BE2C (cell line): ENCODE results near the gene STUB1.

Experiments used
- DNase-seq: peaks from one replicate; pipeline ENCODE4 v3.0.0-alpha.2; 2020
- H3K27me3 ChIP-seq: fragments of 250-450 bp; sonication (Bioruptor Pico); 2 replicates; pipeline ENCODE4 v1.5.1; 2020; ENCODE audit warnings: mild to moderate bottlenecking
- H3K36me3 ChIP-seq: fragments of 250-450 bp; sonication (Bioruptor Pico); 2 replicates; pipeline ENCODE4 v1.5.1; 2020; ENCODE audit warnings: mild to moderate bottlenecking
- H3K4me1 ChIP-seq: fragments of 250-450 bp; sonication (Bioruptor Pico); 2 replicates; pipeline ENCODE4 v1.5.1; 2020
- H3K4me3 ChIP-seq: 2 replicates; pipeline ENCODE4 v1.5.1; 2011; ENCODE audit warnings: low read depth, low read length
- H3K9me3 ChIP-seq: fragments of 250-450 bp; sonication (Bioruptor Pico); 2 replicates; pipeline ENCODE4 v1.5.1; 2020
- CTCF ChIP-seq: IDR thresholded peaks from 2 replicates; pipeline ENCODE4 v1.5.1; 2012; ENCODE audit warnings: mild to moderate bottlenecking, low read depth, low read length

The STUB1 gene

GRCh38 chr16:667780-668518 is 12.3 kb upstream of the STUB1 start, which contains the start of gene RHOT2:
Gene RHOT2 (plus strand): TSS chr16:668132. CDS start chr16:668200, 68 bp downstream.
- Histone ChIP-seq H3K4me3 (peak within 1 kb of the TSS; percentile 90), H3K9me3 (no peaks in the 10 kb centered on the region), H3K4me1 (no peaks in the 10 kb centered on the region), H3K27me3 (no peaks in the 10 kb centered on the region), H3K36me3 (peaks cover 40% of the 10 kb centered on the region)
- TF ChIP-seq CTCF = peak; percentile 62
- DNase-seq = peak; percentile 95

- no peak for TF ChIP-seq CTCF
- H3K9me3 ChIP-seq = no peaks in the 10 kb centered on the region
- H3K36me3 ChIP-seq = peaks cover 47% of the 10 kb centered on the region
- peak overlapping the region; percentile 90 for H3K4me3 ChIP-seq
- H3K27me3 ChIP-seq = no peaks in the 10 kb centered on the region
- no peak for DNase-seq
- H3K4me1 ChIP-seq = no peaks in the 10 kb centered on the region
Observed at GRCh38 chr16:668519-669171, 11.6 kb upstream of the STUB1 start.

- H3K9me3 ChIP-seq = no peaks in the 10 kb centered on the region
- no peak overlapping the region for H3K4me3 ChIP-seq
- H3K4me1 ChIP-seq = no peaks in the 10 kb centered on the region
- no peaks in the 10 kb centered on the region for H3K27me3 ChIP-seq
- H3K36me3 ChIP-seq = peaks cover 54% of the 10 kb centered on the region
- TF ChIP-seq CTCF = no peak
- DNase-seq = no peak
Observed at GRCh38 chr16:669666-670065, 10.5 kb upstream of the STUB1 start.

GRCh38 chr16:670485-671352 is 9.5 kb upstream of the STUB1 start:
- H3K9me3 ChIP-seq = no peaks in the 10 kb centered on the region
- H3K4me3 ChIP-seq = no peak overlapping the region
- H3K36me3 ChIP-seq = peaks cover 54% of the 10 kb centered on the region
- H3K27me3 ChIP-seq = no peaks in the 10 kb centered on the region
- DNase-seq = no peak
- 0 out of 2 replicates have a peak, but pooled peaks cover 4% of the 10 kb centered on the region for H3K4me1 ChIP-seq
- no peak for TF ChIP-seq CTCF

- no peak overlapping the region for H3K4me3 ChIP-seq
- TF ChIP-seq CTCF = no peak
- H3K36me3 ChIP-seq = peaks cover 54% of the 10 kb centered on the region
- DNase-seq = no peak
- H3K4me1 ChIP-seq = 0 out of 2 replicates have a peak, but pooled peaks cover 4% of the 10 kb centered on the region
- no peaks in the 10 kb centered on the region for H3K27me3 ChIP-seq
- H3K9me3 ChIP-seq = no peaks in the 10 kb centered on the region
Observed at GRCh38 chr16:671353-672131, 8.7 kb upstream of the STUB1 start.
